ENCODE measurements around the gene TCF15.

The TCF15 gene

DNA sequence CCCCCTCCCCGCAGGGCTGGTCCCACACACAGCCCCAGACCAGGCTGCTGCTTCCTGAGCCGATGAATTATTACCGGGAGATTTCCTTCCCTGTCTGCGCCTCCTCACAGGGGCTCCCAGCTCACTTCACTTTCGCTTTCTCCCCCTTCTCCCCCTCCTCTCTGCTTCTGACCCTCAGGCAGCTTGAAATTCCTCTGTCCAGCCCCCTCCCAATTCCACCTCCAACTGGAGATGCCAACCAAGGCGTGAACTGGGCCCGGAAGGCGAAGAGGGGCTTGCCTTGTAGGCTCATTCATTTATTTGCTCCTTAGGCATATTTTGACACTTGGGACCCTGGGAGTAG lies 1.7 kb upstream of the TCF15 start:
- TF ChIP-seq POLR2A (IDR thresholded peaks at IDR 0.05; ENCODE audit: low read depth, low read length): no peak
- no peak for DNase-seq (ENCODE audit: insufficient read length, low spot score)
- no peak for FAIRE-seq

- DNase-seq (ENCODE audit: insufficient read length, low spot score): no peak
- no peak for FAIRE-seq
These were observed 1.1 kb upstream of the TCF15 start for GRCh38 chr20:611047-611842.

GRCh38 chr20:609371-609964 lies 641 bp downstream of the TCF15 start:
- no peak for TF ChIP-seq POLR2A (IDR thresholded peaks at IDR 0.05; ENCODE audit: low read depth, low read length)
- FAIRE-seq: no peak
- no peak for DNase-seq (ENCODE audit: insufficient read length, low spot score)

More at GRCh38 chr20:611047-611842, 1.1 kb upstream of the TCF15 start:
- no peak for TF ChIP-seq POLR2A (IDR thresholded peaks at IDR 0.05; ENCODE audit: low read depth, low read length)

GRCh38 chr20:608970-609369 lies 1.1 kb downstream of the TCF15 start:
- TF ChIP-seq POLR2A (IDR thresholded peaks at IDR 0.05; ENCODE audit: low read depth, low read length): no peak
- FAIRE-seq (no peak), DNase-seq (ENCODE audit: insufficient read length, low spot score) (no peak)

DNA sequence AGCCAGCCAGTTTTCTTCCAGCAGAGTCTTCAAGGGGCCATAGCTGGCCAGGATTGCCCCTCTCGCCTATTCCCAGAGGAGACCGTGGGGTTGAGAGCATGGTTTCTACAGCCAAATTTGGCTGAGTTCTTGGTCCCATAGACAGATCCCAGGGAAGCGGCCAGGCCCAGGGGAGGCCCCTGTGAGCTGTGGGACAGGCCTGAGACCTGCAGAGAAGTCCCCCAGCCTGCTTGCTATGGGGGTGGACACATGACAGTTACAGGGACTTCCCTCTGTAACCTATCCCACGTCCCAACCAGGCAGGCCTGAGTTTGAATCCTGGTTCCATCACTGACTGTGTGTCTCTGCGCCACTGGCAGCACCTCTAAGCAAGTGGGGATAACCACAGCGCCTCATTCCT lies 2.6 kb downstream of the TCF15 start:
- no peak for TF ChIP-seq POLR2A (IDR thresholded peaks at IDR 0.05; ENCODE audit: low read depth, low read length)
- no peak for DNase-seq (ENCODE audit: insufficient read length, low spot score)

GRCh38 chr20:605237-605636 lies 4.9 kb downstream of the TCF15 start:
- FAIRE-seq (no peak), DNase-seq (ENCODE audit: insufficient read length, low spot score) (no peak)
- no peak for TF ChIP-seq POLR2A (IDR thresholded peaks at IDR 0.05; ENCODE audit: low read depth, low read length)

More for the DNA sequence above, 2.6 kb downstream of the TCF15 start:
- no peak for FAIRE-seq

DNA sequence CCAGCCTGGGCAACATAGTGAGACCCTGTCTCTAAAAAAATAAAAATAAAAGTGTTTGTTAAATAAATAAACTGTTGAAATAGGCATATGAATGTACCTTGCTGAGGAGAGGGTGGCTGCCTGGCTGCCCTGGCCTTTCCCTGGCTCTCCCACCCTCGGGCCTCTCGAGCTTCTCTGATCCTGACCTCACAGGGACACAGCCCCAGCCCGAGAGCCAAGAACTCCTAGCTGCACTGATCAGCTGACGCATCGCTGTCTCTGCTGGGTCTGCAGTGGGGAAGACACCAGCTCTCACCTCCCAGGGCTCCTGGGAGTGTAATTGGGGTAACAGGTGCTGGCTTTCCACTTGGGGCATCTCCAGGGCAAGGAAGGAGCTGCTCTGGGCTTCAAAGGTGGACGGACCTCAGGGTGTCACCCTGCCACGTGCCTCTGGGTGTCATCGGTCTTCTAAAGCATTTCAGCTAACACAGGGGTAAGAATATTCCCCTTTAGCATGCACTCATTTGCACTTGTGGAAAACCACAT lies 6.9 kb downstream of the TCF15 start:
- TF ChIP-seq POLR2A (IDR thresholded peaks at IDR 0.05; ENCODE audit: low read depth, low read length): no peak
- DNase-seq (ENCODE audit: insufficient read length, low spot score) (no peak), FAIRE-seq (no peak)

DNA sequence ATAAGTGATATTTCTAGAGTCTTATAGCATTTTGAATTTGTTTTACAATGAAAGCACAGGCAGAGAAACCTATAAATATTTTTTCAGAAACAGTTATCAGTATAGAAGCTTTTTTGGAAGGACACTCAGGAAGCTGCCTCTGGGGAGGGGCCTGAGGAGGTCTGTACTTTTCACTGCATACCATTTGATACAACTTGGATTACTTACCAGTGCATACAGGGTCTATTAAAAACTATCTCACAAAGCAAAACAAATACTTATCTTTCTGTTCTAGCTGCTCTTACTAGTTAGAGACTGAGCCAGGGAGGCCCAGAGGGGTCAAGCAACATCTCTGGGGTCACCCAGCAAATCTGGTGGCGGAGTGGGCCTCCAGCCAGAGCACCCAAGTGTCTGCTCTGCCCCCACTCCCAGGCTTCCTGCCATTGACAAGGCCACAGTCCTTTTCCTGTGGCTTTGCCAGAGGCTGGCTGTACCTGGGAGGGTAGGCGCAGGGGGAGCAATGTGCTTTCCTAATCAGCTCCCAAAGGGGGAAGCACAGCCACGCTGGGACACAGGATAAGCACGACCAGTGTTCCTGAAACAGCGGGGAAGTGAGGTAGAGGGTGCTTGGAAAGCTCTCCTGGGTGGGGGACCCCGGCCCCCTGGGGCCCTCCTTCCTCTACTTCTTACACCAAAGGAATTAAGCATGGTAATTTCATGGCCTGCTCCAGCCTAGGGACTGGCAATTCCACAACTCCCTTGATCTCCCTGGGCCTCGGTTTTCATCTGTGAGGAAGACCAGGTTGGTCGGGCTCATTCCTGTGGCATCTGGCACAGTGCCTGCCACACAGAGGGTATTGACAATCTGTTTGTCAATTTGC lies 7.8 kb downstream of the TCF15 start:
- no peak for TF ChIP-seq POLR2A (IDR thresholded peaks at IDR 0.05; ENCODE audit: low read depth, low read length)
- FAIRE-seq (no peak), DNase-seq (ENCODE audit: insufficient read length, low spot score) (no peak)

DNA sequence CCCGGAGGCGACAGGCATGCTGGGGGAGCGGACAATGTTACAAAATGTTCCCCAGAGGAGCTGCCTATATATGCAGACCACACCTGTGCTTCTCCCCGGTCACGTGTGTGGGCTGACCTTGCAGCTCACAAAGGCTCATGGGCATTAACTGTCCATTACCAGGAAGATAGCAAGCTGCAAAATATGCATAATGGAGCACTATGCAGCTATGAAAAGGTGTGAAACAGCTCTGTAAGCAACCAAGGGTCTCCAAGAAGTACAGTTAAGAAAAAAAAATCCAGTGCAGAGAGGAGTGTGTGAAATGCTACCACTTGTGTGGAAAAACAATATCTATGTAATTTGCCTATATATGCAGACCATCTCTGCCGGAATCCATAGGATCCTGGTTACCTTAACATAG lies 9.4 kb downstream of the TCF15 start:
- FAIRE-seq (no peak), DNase-seq (ENCODE audit: insufficient read length, low spot score) (no peak)
- no peak for TF ChIP-seq POLR2A (IDR thresholded peaks at IDR 0.05; ENCODE audit: low read depth, low read length)

DNA sequence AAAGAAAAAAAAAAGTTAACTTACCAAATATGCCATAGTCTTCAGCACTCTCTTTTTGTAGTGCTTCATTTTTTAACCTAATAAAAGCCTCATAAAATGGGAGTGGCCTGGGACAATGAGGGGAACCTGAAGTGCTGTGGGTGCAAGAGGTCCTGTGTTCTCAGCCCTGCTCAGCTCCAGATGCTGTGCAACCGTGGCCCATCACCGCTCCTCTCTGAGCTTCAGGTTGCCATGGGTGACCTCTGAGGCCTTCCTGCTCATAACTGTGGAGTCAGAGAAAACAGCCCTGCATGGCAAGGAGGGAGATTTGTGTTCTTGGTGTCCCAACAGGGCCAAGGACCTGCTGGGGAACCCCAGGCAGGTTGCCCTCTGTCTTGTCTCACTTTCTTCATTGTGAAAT lies 10.0 kb downstream of the TCF15 start:
- TF ChIP-seq POLR2A (IDR thresholded peaks at IDR 0.05; ENCODE audit: low read depth, low read length): no peak
- no peak for DNase-seq (ENCODE audit: insufficient read length, low spot score)
- no peak for FAIRE-seq

GRCh38 chr20:598133-598850 lies 11.8 kb downstream of the TCF15 start:
- DNase-seq (ENCODE audit: insufficient read length, low spot score) (no peak), FAIRE-seq (no peak)
- TF ChIP-seq POLR2A (IDR thresholded peaks at IDR 0.05; ENCODE audit: low read depth, low read length): no peak

DNA sequence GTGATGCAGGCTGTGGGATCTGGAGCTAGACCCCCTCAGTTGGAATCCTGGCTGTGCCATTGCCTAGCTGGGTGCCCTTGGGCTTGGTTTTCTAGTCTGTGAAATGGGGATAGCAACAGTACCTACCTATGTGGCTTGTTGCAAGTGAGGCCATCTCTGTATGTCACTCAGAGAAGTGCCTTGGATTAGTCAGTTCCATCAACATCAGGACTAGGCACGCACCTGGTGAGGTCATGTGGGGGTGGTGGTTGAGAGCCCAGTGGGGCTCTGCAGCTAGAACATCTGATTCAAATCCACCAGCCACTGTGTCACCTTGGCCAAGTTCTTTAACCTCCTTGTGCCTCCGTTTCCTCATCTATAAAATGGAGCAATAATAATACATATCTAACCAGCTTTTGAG lies 12.5 kb downstream of the TCF15 start:
- no peak for FAIRE-seq
- no peak for TF ChIP-seq POLR2A (IDR thresholded peaks at IDR 0.05; ENCODE audit: low read depth, low read length)
- no peak for DNase-seq (ENCODE audit: insufficient read length, low spot score)

Data from H54 (cell line).